GM23338 (cell line): ENCODE measurements around the gene ECE2. TPM values are rescaled to one million over a fixed set of nuclear protein-coding genes. Genes with fewer than 3 reads are reported as not detected.

ENCODE experiments used
- ATAC-seq: fragments of 200-7000 bp; cut with Tn5 transposase; 3 replicates; pipeline ENCODE4 v1.9.1; 2020
- DNase-seq: peaks from one replicate; pipeline ENCODE4 v3.0.0-alpha.2; 2015; ENCODE audit warnings: low spot score
- H2AFZ ChIP-seq: fragments of 200-600 bp; sonication (generic); 2 replicates; pipeline ENCODE4 v1.8.0; 2016; ENCODE audit warnings: antibody characterized with exemption, mild to moderate bottlenecking, moderate library complexity
- H3F3A ChIP-seq: fragments of 200-600 bp; sonication (generic); replicated peaks from 2 replicates; pipeline ENCODE4 v1.8.0; 2017; ENCODE audit warnings: antibody characterized with exemption, mixed run types, low read depth
- H3K27ac ChIP-seq: fragments of 200-600 bp; sonication (generic); 2 replicates; pipeline ENCODE4 v1.6.1; 2016; ENCODE audit warnings: low read depth
- H3K27me3 ChIP-seq: fragments of 200-600 bp; sonication (generic); 2 replicates; pipeline ENCODE4 v1.8.0; 2016; ENCODE audit warnings: mild to moderate bottlenecking, mixed run types, moderate library complexity; ENCODE audit not compliant: insufficient read depth
- H3K36me3 ChIP-seq: fragments of 200-600 bp; sonication (generic); 2 replicates; pipeline ENCODE4 v1.8.0; 2016; ENCODE audit warnings: mild to moderate bottlenecking; ENCODE audit not compliant: insufficient read depth
- H3K4me1 ChIP-seq: fragments of 200-600 bp; sonication (generic); 2 replicates; pipeline ENCODE4 v1.8.0; 2016; ENCODE audit warnings: mild to moderate bottlenecking, moderate library complexity; ENCODE audit not compliant: insufficient read depth
- H3K4me2 ChIP-seq: fragments of 200-600 bp; sonication (generic); 2 replicates; pipeline ENCODE4 v1.7.1; 2017; ENCODE audit warnings: mixed run types
- H3K4me3 ChIP-seq: fragments of 200-600 bp; sonication (generic); 2 replicates; pipeline ENCODE4 v1.6.1; 2016; ENCODE audit warnings: mixed run types
- H3K79me2 ChIP-seq: fragments of 200-600 bp; sonication (generic); replicated peaks from 2 replicates; pipeline ENCODE4 v1.8.0; 2017; ENCODE audit warnings: mild to moderate bottlenecking; ENCODE audit not compliant: insufficient read depth
- H3K9me2 ChIP-seq: fragments of 200-600 bp; sonication (generic); 2 replicates; pipeline ENCODE4 v1.8.0; 2017; ENCODE audit not compliant: insufficient read depth
- H4K20me1 ChIP-seq: fragments of 200-600 bp; sonication (generic); replicated peaks from 2 replicates; pipeline ENCODE4 v1.8.0; 2017; ENCODE audit warnings: mild to moderate bottlenecking; ENCODE audit not compliant: insufficient read depth
- H3K27ac Mint-ChIP-seq: 2 replicates; pipeline ENCODE4 v1.8.0; 2020; ENCODE audit warnings: inconsistent platforms, mild to moderate bottlenecking, moderate library complexity, mixed read lengths
- H3K27me3 Mint-ChIP-seq: 3 replicates; pipeline ENCODE4 v1.8.0; 2022; ENCODE audit warnings: low read depth, mild to moderate bottlenecking, moderate library complexity, mixed read lengths, inconsistent platforms; ENCODE audit not compliant: insufficient read depth, poor library complexity
- H3K36me3 Mint-ChIP-seq: 3 replicates; pipeline ENCODE4 v1.8.0; 2021; ENCODE audit warnings: low read depth, mild to moderate bottlenecking, inconsistent platforms, moderate library complexity, mixed read lengths
- H3K4me1 Mint-ChIP-seq: 3 replicates; pipeline ENCODE4 v1.8.0; 2020; ENCODE audit warnings: mild to moderate bottlenecking, inconsistent platforms, mixed read lengths
- H3K4me3 Mint-ChIP-seq: 3 replicates; pipeline ENCODE4 v1.8.0; 2021; ENCODE audit warnings: moderate library complexity, mild to moderate bottlenecking, inconsistent platforms, mixed read lengths
- H3K9me3 Mint-ChIP-seq: 3 replicates; pipeline ENCODE4 v1.8.0; 2020; ENCODE audit warnings: moderate library complexity, mild to moderate bottlenecking, inconsistent platforms, mixed read lengths
- CREB1 ChIP-seq: fragments of 250-450 bp; sonication (Bioruptor Pico); IDR thresholded peaks from 2 replicates; pipeline ENCODE4 v1.5.0; 2020; ENCODE audit warnings: low read depth, mild to moderate bottlenecking, moderate library complexity
- CTCF ChIP-seq, 2 experiments: fragments of 200-600 bp in 1 of 2; sonication (generic) in 1 of 2; conservative IDR thresholded peaks; 2 replicates each; pipeline versions ENCODE4 v1.5.1 to v1.6.1; 2016 to 2017; ENCODE audit warnings: antibody characterized with exemption in 2 of 2, low read depth in 2 of 2, mild to moderate bottlenecking in 2 of 2, moderate library complexity in 1 of 2
- EZH2 ChIP-seq: fragments of 200-600 bp; sonication (generic); IDR thresholded peaks from one replicate; pipeline ENCODE4 v1.8.0; 2017; ENCODE audit warnings: antibody characterized with exemption, mild to moderate bottlenecking, low read depth; ENCODE audit not compliant: unreplicated experiment
- EZH2phosphoT487 ChIP-seq: fragments of 200-600 bp; sonication (generic); IDR thresholded peaks from one replicate; pipeline ENCODE4 v1.8.1; 2018; ENCODE audit warnings: antibody characterized with exemption; ENCODE audit not compliant: unreplicated experiment
- JUNB ChIP-seq: IDR thresholded peaks from one replicate; pipeline ENCODE4 v1.6.1; 2016; ENCODE audit warnings: antibody characterized with exemption; ENCODE audit not compliant: unreplicated experiment
- NANOG ChIP-seq: IDR thresholded peaks from 2 replicates; pipeline ENCODE4 v1.6.1; 2016; ENCODE audit warnings: antibody characterized with exemption, borderline replicate concordance
- POLR2AphosphoS5 ChIP-seq: IDR thresholded peaks from 2 replicates; pipeline ENCODE4 v1.6.1; 2016; ENCODE audit warnings: antibody characterized with exemption, low read depth
- REST ChIP-seq: IDR thresholded peaks from one replicate; pipeline ENCODE4 v1.6.1; 2018; ENCODE audit warnings: antibody characterized with exemption; ENCODE audit not compliant: unreplicated experiment
- STAT1 ChIP-seq: IDR thresholded peaks from one replicate; pipeline ENCODE4 v1.6.1; 2016; ENCODE audit warnings: antibody characterized with exemption; ENCODE audit not compliant: unreplicated experiment
- ZNF114 ChIP-seq: fragments of 250-450 bp; sonication (Bioruptor Pico); IDR thresholded peaks from 2 replicates; pipeline ENCODE4 v1.5.0; 2020; ENCODE audit warnings: mild to moderate bottlenecking, moderate library complexity
- ZNF331 ChIP-seq: fragments of 250-450 bp; sonication (Bioruptor Pico); IDR thresholded peaks from 2 replicates; pipeline ENCODE4 v1.5.0; 2020; ENCODE audit warnings: low read depth, mild to moderate bottlenecking, moderate library complexity
- ZNF462 ChIP-seq: fragments of 250-450 bp; sonication (Bioruptor Pico); IDR thresholded peaks from 2 replicates; pipeline ENCODE4 v1.5.0; 2020; ENCODE audit warnings: mild to moderate bottlenecking, moderate library complexity
- polyA plus RNA-seq: library from polyadenylated mRNA; unstranded; fragments of >200 nt; fragmentation: Nextera tagmentation; extraction: Ambion mirVana; gene quantifications from 2 replicates; pipeline ENCODE4 v1.2.1, GENCODE V29; 2016
- total RNA-seq: library from RNA; depleted of rRNA; stranded (reverse); fragments of >200 nt; shearing (Covaris generic); gene quantifications from 2 replicates; pipeline ENCODE4 v1.2.3, GENCODE V29; 2014
- TF ChIP-seq, protein P1 (sequence below): IDR thresholded peaks from 2 replicates; pipeline ENCODE4 v1.6.1; 2016; ENCODE audit warnings: antibody characterized with exemption

Gene ECE2
- total and polyA plus RNA-seq, 2 experiments from 2014 or later = 0.24 to 0.48 TPM

GRCh38 chr3:184235381-184236032 is 40.3 kb upstream of the ECE2 start:
- 0 out of 2 replicates have a peak, but pooled peaks cover 10% of the 10 kb centered on the region for H4K20me1 ChIP-seq
- no peaks in the 10 kb centered on the region for H3K36me3 ChIP-seq
- Mint-ChIP-seq H3K27me3 (peaks cover 37% of the 10 kb centered on the region), H3K9me3 (no peaks in the 10 kb centered on the region; the same call in 2 of the 3 replicates), H3K4me3 (no peak overlapping the region), H3K4me1 (peaks cover 11% of the 10 kb centered on the region), H3K36me3 (no peaks in the 10 kb centered on the region; the same call in 2 of the 3 replicates), H3K27ac (no peak overlapping the region)
- H2AFZ ChIP-seq = no peak overlapping the region
- ATAC-seq = no peak
- no peak overlapping the region for H3K27ac ChIP-seq
- H3K27me3 ChIP-seq = peaks cover 44% of the 10 kb centered on the region
- no peaks in the 10 kb centered on the region for H3K9me2 ChIP-seq
- no peak overlapping the region for H3K4me3 ChIP-seq
- H3F3A ChIP-seq = no peaks in the 10 kb centered on the region
- H3K79me2 ChIP-seq = no peaks in the 10 kb centered on the region
- TF ChIP-seq, protein P1, sequence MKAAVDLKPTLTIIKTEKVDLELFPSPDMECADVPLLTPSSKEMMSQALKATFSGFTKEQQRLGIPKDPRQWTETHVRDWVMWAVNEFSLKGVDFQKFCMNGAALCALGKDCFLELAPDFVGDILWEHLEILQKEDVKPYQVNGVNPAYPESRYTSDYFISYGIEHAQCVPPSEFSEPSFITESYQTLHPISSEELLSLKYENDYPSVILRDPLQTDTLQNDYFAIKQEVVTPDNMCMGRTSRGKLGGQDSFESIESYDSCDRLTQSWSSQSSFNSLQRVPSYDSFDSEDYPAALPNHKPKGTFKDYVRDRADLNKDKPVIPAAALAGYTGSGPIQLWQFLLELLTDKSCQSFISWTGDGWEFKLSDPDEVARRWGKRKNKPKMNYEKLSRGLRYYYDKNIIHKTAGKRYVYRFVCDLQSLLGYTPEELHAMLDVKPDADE = no peak
- no peak for TF ChIP-seq EZH2phosphoT487
- no peak for TF ChIP-seq CREB1 (CRISPR knock-in tag)
- no peak for TF ChIP-seq STAT1
- TF ChIP-seq POLR2AphosphoS5 = no peak
- TF ChIP-seq EZH2 = no peak
- no peak for TF ChIP-seq ZNF114 (CRISPR knock-in tag)
- TF ChIP-seq ZNF462 (CRISPR knock-in tag) = no peak
- TF ChIP-seq NANOG = no peak
- no peak for TF ChIP-seq REST
- no peak for TF ChIP-seq ZNF331 (CRISPR knock-in tag)
- no peak for TF ChIP-seq CTCF (conservative IDR thresholded peaks at IDR 0.05; ENCODE audit: low read depth in 2 of 2)
- no peak for TF ChIP-seq JUNB
- H3K4me1 ChIP-seq = no peaks in the 10 kb centered on the region
- no peak for DNase-seq
- no peak overlapping the region for H3K4me2 ChIP-seq
